Neural cell (in vitro differentiated cells): Measurements from ENCODE around the gene KMT5B.

Experiments
- CTCF ChIP-seq: fragments of 450-650 bp; IDR thresholded peaks from 2 replicates; pipeline ENCODE4 v1.5.1; 2014; ENCODE audit warnings: antibody characterized with exemption, mild to moderate bottlenecking, moderate library complexity; ENCODE audit not compliant: poor library complexity, severe bottlenecking
- EP300 ChIP-seq: fragments of 450-650 bp; conservative IDR thresholded peaks from 2 replicates; pipeline ENCODE4 v1.6.1; 2014; ENCODE audit warnings: antibody characterized with exemption, mild to moderate bottlenecking, moderate library complexity; ENCODE audit not compliant: poor library complexity, severe bottlenecking
- EZH2 ChIP-seq: fragments of 200-600, 300-800 bp; shearing (Covaris generic), sonication (generic); IDR thresholded peaks from 2 replicates; pipeline ENCODE4 v1.6.1; 2014; ENCODE audit warnings: antibody characterized with exemption, low read length, borderline replicate concordance, mild to moderate bottlenecking; ENCODE audit not compliant: insufficient read depth, poor library complexity, severe bottlenecking

GRCh38 chr11:68199295-68199987 is 13.7 kb downstream of the KMT5B start:
- TF ChIP-seq CTCF (no peak), EP300 (no peak), EZH2 (no peak)
